Liver (tissue), 9 donors: ENCODE measurements around the gene CSAG3. TPM values are rescaled to one million over a fixed set of nuclear protein-coding genes. Genes with fewer than 3 reads are reported as not detected.
"Not testable (repeated sequence)": the region's sequence is repeated elsewhere in the genome, so short reads cannot be mapped to it uniquely, and the experiment has no call there.

Experiments used
- DNase-seq: peaks from one replicate; pipeline ENCODE4 v3.0.0-alpha.2; 2017; ENCODE audit warnings: low spot score
- H3K27ac ChIP-seq, 2 donors: one replicate each; pipeline ENCODE4 v1.7.0; 2013; ENCODE audit warnings: inconsistent platforms in 2 of 2, low read length in 2 of 2, control low read depth in 1 of 2, low read depth in 1 of 2, mild to moderate bottlenecking in 1 of 2
- H3K27me3 ChIP-seq, 4 donors: one replicate each; pipeline versions ENCODE4 v1.6.1 to v1.7.0; 2013; ENCODE audit warnings: low read length in 3 of 4, inconsistent platforms in 1 of 4, mild to moderate bottlenecking in 1 of 4, moderate library complexity in 1 of 4; ENCODE audit not compliant: control insufficient read depth in 4 of 4, insufficient read depth in 4 of 4
- H3K36me3 ChIP-seq, 4 donors: one replicate each; pipeline versions ENCODE4 v1.6.1 to v1.7.0; 2013; ENCODE audit warnings: low read length in 3 of 4, mild to moderate bottlenecking in 3 of 4, low read depth in 1 of 4, moderate library complexity in 1 of 4; ENCODE audit not compliant: control insufficient read depth in 4 of 4, insufficient read depth in 3 of 4
- H3K4me1 ChIP-seq, 4 donors: one replicate each; pipeline versions ENCODE4 v1.6.1 to v1.7.0; 2013; ENCODE audit warnings: low read length in 3 of 4, mild to moderate bottlenecking in 3 of 4, moderate library complexity in 1 of 4; ENCODE audit not compliant: control insufficient read depth in 4 of 4, insufficient read depth in 4 of 4
- H3K4me3 ChIP-seq, 3 donors: one replicate each; pipeline versions ENCODE4 v1.6.1 to v1.7.0; 2013; ENCODE audit warnings: low read length in 3 of 3, control low read depth in 1 of 3, low read depth in 1 of 3, mild to moderate bottlenecking in 1 of 3
- H3K9ac ChIP-seq, 2 donors: one replicate each; pipeline ENCODE4 v1.7.0; 2013; ENCODE audit warnings: low read length in 2 of 2, mild to moderate bottlenecking in 2 of 2, moderate library complexity in 2 of 2, control low read depth in 1 of 2, low read depth in 1 of 2
- H3K9me3 ChIP-seq, 4 donors: one replicate each; pipeline versions ENCODE4 v1.6.1 to v1.7.0; 2013; ENCODE audit warnings: low read length in 3 of 4; ENCODE audit not compliant: control insufficient read depth in 4 of 4
- EGR1 ChIP-seq, 2 donors: IDR thresholded peaks; 2 replicates each; pipeline ENCODE4 v1.6.1; 2016 to 2018; ENCODE audit warnings: antibody characterized with exemption in 2 of 2, low read depth in 2 of 2
- FOXA1 ChIP-seq: IDR thresholded peaks from 2 replicates; pipeline ENCODE4 v1.6.1; 2016; ENCODE audit warnings: antibody characterized with exemption
- FOXA2 ChIP-seq: IDR thresholded peaks from 2 replicates; pipeline ENCODE4 v1.6.1; 2016; ENCODE audit warnings: antibody characterized with exemption
- GABPA ChIP-seq, 2 donors: IDR thresholded peaks in 1 of 2; conservative IDR thresholded peaks in 1 of 2; 2 replicates each; pipeline ENCODE4 v1.6.1; 2016; ENCODE audit warnings: antibody characterized with exemption in 2 of 2, mild to moderate bottlenecking in 1 of 2, moderate library complexity in 1 of 2
- HNF4A ChIP-seq, 2 donors: conservative IDR thresholded peaks; 2 replicates each; pipeline ENCODE4 v1.6.1; 2016; ENCODE audit warnings: antibody characterized with exemption in 2 of 2, mild to moderate bottlenecking in 2 of 2
- HNF4G ChIP-seq: IDR thresholded peaks from 2 replicates; pipeline ENCODE4 v1.6.1; 2016; ENCODE audit warnings: antibody characterized with exemption
- JUND ChIP-seq, 2 donors: IDR thresholded peaks; 2 replicates each; pipeline ENCODE4 v1.6.1; 2016; ENCODE audit warnings: antibody characterized with exemption in 2 of 2
- RAD21 ChIP-seq, 2 donors: IDR thresholded peaks; 2 replicates each; pipeline ENCODE4 v1.6.1; 2016; ENCODE audit warnings: antibody characterized with exemption in 2 of 2, mild to moderate bottlenecking in 2 of 2
- SP1 ChIP-seq: IDR thresholded peaks from 2 replicates; pipeline ENCODE4 v1.6.1; 2018; ENCODE audit warnings: antibody characterized with exemption, mild to moderate bottlenecking
- TAF1 ChIP-seq: conservative IDR thresholded peaks from 2 replicates; pipeline ENCODE4 v1.6.1; 2016; ENCODE audit warnings: antibody characterized with exemption, mild to moderate bottlenecking
- YY1 ChIP-seq: IDR thresholded peaks from 2 replicates; pipeline ENCODE4 v1.6.1; 2016; ENCODE audit warnings: antibody characterized with exemption, mild to moderate bottlenecking
- WGBS: extraction: QIAGEN DNeasy Blood & Tissue Kit; methylation state at CpG from one replicate; pipeline ENCODE4 v1.1.7; 2013; 5-methylcytosine and 5-hydroxymethylcytosine counted together
- polyA plus RNA-seq, 2 donors: library from polyadenylated mRNA; stranded (reverse) in 1 of 2; unstranded in 1 of 2; fragments of 200-250 nt in 1 of 2; fragments of >200 nt in 1 of 2; fragmentation: Nextera tagmentation in 1 of 2; extraction: Ambion mirVana in 1 of 2; gene quantifications; one replicate each; pipeline versions ENCODE4 v1.2.1 to v1.2.3, GENCODE V29; 2013 to 2015
- total RNA-seq, 2 donors: library from RNA; depleted of rRNA; stranded (reverse); fragments of >200 nt; gene quantifications; one replicate each; pipeline ENCODE4 v1.2.3, GENCODE V29; 2014
- TF ChIP-seq, protein P1 (sequence below): IDR thresholded peaks from 2 replicates; pipeline ENCODE4 v1.6.1; 2016; ENCODE audit warnings: antibody characterized with exemption, mild to moderate bottlenecking
- TF ChIP-seq, protein P2 (sequence below): IDR thresholded peaks from 2 replicates; pipeline ENCODE4 v1.6.1; 2016; ENCODE audit warnings: antibody characterized with exemption
- TF ChIP-seq, protein P3 (sequence below): IDR thresholded peaks from 2 replicates; pipeline ENCODE4 v1.6.1; 2016; ENCODE audit warnings: antibody characterized with exemption
- TF ChIP-seq, protein P4 (sequence below): IDR thresholded peaks from 2 replicates; pipeline ENCODE4 v1.6.1; 2016; ENCODE audit warnings: antibody characterized with exemption
- donor health status: healthy.
- donor health status: healthy.
- donor health status: healthy.
- donor health status: healthy.
- donor health status: healthy.

Gene CSAG3
- total RNA-seq: under 1 TPM in 1 of 2 donors, not detected in 1; 0.14 TPM
- not detected for polyA plus RNA-seq

DNA sequence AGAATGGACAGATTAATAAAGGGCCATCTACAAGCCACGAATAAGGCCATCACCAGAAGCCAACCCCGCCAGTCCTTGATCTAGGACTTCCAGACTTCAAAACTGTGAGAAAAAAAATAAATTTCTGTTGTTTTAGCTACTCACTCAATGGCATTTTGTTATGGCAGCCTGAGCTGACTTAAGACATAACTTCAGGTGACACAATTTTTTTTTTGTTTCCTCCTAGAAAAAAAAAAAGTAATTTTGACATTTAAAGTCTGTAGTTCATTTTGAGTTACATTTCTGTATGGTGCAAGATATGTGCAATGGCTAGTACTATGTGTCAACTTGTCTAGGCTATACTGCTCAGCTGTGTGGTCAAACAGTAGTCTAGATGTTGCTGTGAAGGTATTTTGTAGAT is at the start of gene CSAG3:
CSAG3 (plus strand) TSS at position 301 of the 400 bp plus-strand sequence.
- not testable (repeated sequence) for H3K4me1 ChIP-seq, H3K27me3 ChIP-seq, H3K9me3 ChIP-seq, H3K4me3 ChIP-seq, H3K27ac ChIP-seq, H3K9ac ChIP-seq, DNase-seq, H3K36me3 ChIP-seq
- WGBS: no CpG with 5 or more reads among the region's 2 CpGs

GRCh38 chrX:152713195-152713594 is 45.8 kb upstream of the CSAG3 start:
- not testable (repeated sequence) for H3K4me1 ChIP-seq, H3K4me3 ChIP-seq, DNase-seq, H3K27me3 ChIP-seq, H3K27ac ChIP-seq, H3K36me3 ChIP-seq, H3K9ac ChIP-seq, H3K9me3 ChIP-seq
- no CpG with 5 or more reads among the region's 5 CpGs for WGBS

GRCh38 chrX:152713815-152714787 is 44.9 kb upstream of the CSAG3 start, which contains the start of gene MAGEA2B:
TSS of gene MAGEA2B (plus strand) at chrX:152714628. CDS start at chrX:152717107, 2,479 bp downstream.
- DNase-seq, H3K9ac ChIP-seq, H3K36me3 ChIP-seq, H3K27me3 ChIP-seq, H3K9me3 ChIP-seq, H3K4me3 ChIP-seq, H3K27ac ChIP-seq, H3K4me1 ChIP-seq: not testable (repeated sequence)
- no CpG with 5 or more reads among the region's 35 CpGs for WGBS

DNA sequence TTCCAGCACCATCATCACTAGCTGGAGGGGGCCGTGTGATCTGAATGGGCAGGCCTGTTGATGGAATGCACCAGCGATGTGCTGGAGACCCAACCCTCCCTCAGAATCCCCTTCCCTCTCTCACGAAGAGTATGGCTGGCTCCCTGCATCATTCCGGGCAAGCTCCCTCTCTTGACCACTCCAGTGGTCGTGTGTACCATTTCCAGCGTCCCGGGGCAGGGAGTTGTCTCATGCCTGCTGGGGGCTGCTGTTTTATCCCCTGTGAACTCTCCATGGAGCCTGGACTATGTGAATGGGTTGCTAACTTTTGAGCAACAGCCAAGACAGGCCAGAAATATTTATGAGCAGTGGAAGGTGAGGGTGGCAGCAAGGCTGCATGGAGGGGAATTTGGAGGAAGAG is 33.6 kb upstream of the CSAG3 start:
- Histone ChIP-seq H3K4me3 (no peak overlapping the region), H3K4me1 (no peaks in the 10 kb centered on the region), H3K27ac (no peak overlapping the region), H3K9me3 (no peaks in the 10 kb centered on the region), H3K9ac (no peak overlapping the region), H3K27me3 (peaks cover 0 to 2% (median 0%) of the 10 kb centered on the region in 4 donors), H3K36me3 (no peaks in the 10 kb centered on the region)
- WGBS: 77% methylated on average over 7 of the region's 7 CpGs
- DNase-seq: no peak
- TF ChIP-seq FOXA2: no peak
- TF ChIP-seq, protein P1, sequence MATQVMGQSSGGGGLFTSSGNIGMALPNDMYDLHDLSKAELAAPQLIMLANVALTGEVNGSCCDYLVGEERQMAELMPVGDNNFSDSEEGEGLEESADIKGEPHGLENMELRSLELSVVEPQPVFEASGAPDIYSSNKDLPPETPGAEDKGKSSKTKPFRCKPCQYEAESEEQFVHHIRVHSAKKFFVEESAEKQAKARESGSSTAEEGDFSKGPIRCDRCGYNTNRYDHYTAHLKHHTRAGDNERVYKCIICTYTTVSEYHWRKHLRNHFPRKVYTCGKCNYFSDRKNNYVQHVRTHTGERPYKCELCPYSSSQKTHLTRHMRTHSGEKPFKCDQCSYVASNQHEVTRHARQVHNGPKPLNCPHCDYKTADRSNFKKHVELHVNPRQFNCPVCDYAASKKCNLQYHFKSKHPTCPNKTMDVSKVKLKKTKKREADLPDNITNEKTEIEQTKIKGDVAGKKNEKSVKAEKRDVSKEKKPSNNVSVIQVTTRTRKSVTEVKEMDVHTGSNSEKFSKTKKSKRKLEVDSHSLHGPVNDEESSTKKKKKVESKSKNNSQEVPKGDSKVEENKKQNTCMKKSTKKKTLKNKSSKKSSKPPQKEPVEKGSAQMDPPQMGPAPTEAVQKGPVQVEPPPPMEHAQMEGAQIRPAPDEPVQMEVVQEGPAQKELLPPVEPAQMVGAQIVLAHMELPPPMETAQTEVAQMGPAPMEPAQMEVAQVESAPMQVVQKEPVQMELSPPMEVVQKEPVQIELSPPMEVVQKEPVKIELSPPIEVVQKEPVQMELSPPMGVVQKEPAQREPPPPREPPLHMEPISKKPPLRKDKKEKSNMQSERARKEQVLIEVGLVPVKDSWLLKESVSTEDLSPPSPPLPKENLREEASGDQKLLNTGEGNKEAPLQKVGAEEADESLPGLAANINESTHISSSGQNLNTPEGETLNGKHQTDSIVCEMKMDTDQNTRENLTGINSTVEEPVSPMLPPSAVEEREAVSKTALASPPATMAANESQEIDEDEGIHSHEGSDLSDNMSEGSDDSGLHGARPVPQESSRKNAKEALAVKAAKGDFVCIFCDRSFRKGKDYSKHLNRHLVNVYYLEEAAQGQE: no peak
- TF ChIP-seq RAD21 (IDR thresholded peaks at IDR 0.05): no peak
- TF ChIP-seq SP1: no peak
- TF ChIP-seq, protein P2, sequence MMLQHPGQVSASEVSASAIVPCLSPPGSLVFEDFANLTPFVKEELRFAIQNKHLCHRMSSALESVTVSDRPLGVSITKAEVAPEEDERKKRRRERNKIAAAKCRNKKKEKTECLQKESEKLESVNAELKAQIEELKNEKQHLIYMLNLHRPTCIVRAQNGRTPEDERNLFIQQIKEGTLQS: no peak
- TF ChIP-seq EGR1 (IDR thresholded peaks at IDR 0.05; ENCODE audit: low read depth in 2 of 2): no peak
- no peak for TF ChIP-seq FOXA1
- no peak for TF ChIP-seq GABPA (IDR thresholded peaks at IDR 0.05 in 1 of 2, conservative IDR thresholded peaks at IDR 0.05 in 1 of 2)
- no peak for TF ChIP-seq HNF4G
- TF ChIP-seq YY1: no peak
- TF ChIP-seq TAF1: no peak
- TF ChIP-seq JUND (IDR thresholded peaks at IDR 0.05): no peak
- TF ChIP-seq, protein P3, sequence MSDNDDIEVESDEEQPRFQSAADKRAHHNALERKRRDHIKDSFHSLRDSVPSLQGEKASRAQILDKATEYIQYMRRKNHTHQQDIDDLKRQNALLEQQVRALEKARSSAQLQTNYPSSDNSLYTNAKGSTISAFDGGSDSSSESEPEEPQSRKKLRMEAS: no peak
- TF ChIP-seq, protein P4, sequence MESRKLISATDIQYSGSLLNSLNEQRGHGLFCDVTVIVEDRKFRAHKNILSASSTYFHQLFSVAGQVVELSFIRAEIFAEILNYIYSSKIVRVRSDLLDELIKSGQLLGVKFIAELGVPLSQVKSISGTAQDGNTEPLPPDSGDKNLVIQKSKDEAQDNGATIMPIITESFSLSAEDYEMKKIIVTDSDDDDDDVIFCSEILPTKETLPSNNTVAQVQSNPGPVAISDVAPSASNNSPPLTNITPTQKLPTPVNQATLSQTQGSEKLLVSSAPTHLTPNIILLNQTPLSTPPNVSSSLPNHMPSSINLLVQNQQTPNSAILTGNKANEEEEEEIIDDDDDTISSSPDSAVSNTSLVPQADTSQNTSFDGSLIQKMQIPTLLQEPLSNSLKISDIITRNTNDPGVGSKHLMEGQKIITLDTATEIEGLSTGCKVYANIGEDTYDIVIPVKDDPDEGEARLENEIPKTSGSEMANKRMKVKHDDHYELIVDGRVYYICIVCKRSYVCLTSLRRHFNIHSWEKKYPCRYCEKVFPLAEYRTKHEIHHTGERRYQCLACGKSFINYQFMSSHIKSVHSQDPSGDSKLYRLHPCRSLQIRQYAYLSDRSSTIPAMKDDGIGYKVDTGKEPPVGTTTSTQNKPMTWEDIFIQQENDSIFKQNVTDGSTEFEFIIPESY: no peak
- TF ChIP-seq HNF4A (conservative IDR thresholded peaks at IDR 0.05): no peak
